PC-3 (cell line): Measurements from ENCODE around the gene TP53BP1.

Experiments
- EZH2 ChIP-seq: fragments of 300-600 bp; sonication (generic); IDR thresholded peaks from one replicate; pipeline ENCODE4 v1.6.1; 2017; ENCODE audit warnings: antibody characterized with exemption, mild to moderate bottlenecking, low read length; ENCODE audit not compliant: unreplicated experiment
- TF ChIP-seq, protein P1 (sequence below): fragments of 300-600 bp; sonication (generic); conservative IDR thresholded peaks from 2 replicates; pipeline ENCODE4 v1.5.1; 2017; ENCODE audit warnings: antibody characterized with exemption, low read depth, mild to moderate bottlenecking, low read length

DNA sequence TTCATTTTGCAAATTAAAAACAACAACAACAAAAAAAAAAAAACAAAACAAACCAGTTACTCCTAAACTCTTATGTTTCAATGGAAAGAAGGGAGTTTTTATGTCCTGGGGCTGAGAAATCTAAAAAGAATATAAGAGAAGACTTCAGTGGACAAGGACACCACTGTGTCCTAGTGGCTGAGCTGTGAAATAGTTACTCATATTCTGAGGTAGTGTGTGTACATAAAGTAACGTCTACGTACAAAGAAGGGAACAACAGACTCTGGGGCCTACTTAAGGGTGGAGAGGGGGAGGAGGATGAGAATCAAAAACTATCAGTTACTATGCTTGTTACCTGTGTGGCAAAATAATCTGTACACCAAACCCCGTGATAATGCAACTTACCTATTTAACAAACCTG, 6.0 kb upstream of the TP53BP1 start:
- TF ChIP-seq, protein P1, sequence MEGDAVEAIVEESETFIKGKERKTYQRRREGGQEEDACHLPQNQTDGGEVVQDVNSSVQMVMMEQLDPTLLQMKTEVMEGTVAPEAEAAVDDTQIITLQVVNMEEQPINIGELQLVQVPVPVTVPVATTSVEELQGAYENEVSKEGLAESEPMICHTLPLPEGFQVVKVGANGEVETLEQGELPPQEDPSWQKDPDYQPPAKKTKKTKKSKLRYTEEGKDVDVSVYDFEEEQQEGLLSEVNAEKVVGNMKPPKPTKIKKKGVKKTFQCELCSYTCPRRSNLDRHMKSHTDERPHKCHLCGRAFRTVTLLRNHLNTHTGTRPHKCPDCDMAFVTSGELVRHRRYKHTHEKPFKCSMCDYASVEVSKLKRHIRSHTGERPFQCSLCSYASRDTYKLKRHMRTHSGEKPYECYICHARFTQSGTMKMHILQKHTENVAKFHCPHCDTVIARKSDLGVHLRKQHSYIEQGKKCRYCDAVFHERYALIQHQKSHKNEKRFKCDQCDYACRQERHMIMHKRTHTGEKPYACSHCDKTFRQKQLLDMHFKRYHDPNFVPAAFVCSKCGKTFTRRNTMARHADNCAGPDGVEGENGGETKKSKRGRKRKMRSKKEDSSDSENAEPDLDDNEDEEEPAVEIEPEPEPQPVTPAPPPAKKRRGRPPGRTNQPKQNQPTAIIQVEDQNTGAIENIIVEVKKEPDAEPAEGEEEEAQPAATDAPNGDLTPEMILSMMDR = no peak
- TF ChIP-seq EZH2 = no peak
